HG03575 (cell line): Measurements from ENCODE around the gene EEIG1.

Source experiments
- ATAC-seq: cut with Tn5 transposase; IDR thresholded peaks from one replicate; pipeline ENCODE4 v1.9.1; 2021; ENCODE audit not compliant: unreplicated experiment, insufficient number of reproducible peaks, low FRiP score; ENCODE audit errors: extremely low read depth

EEIG1 gene

GRCh38 chr9:127977009-127977883, 3.5 kb downstream of the EEIG1 start:
- ATAC-seq = no peak

GRCh38 chr9:127976498-127976897, 4.3 kb downstream of the EEIG1 start:
- ATAC-seq = no peak

- ATAC-seq = no peak
Observed at GRCh38 chr9:127975376-127976315, 5.1 kb downstream of the EEIG1 start.

- no peak for ATAC-seq
Observed at GRCh38 chr9:127974769-127975261, 6.0 kb downstream of the EEIG1 start.

- no peak for ATAC-seq
Observed at GRCh38 chr9:127974001-127974768, 6.6 kb downstream of the EEIG1 start.

- ATAC-seq = no peak
Observed at GRCh38 chr9:127973169-127974000, 7.4 kb downstream of the EEIG1 start.

GRCh38 chr9:127972236-127972871, 8.4 kb downstream of the EEIG1 start:
- ATAC-seq = no peak

GRCh38 chr9:127971357-127972235, 9.2 kb downstream of the EEIG1 start:
- ATAC-seq = no peak

GRCh38 chr9:127970401-127971313, 10.1 kb downstream of the EEIG1 start:
- peak; percentile 48 for ATAC-seq

- ATAC-seq = no peak
Observed at GRCh38 chr9:127968700-127969383, 11.9 kb downstream of the EEIG1 start.

- no peak for ATAC-seq
Observed at GRCh38 chr9:127968042-127968441, 12.7 kb downstream of the EEIG1 start.

GRCh38 chr9:127967151-127967809, 13.5 kb downstream of the EEIG1 start:
- no peak for ATAC-seq

GRCh38 chr9:127966416-127967150, 14.2 kb downstream of the EEIG1 start:
- no peak for ATAC-seq

GRCh38 chr9:127965953-127966352, 14.8 kb downstream of the EEIG1 start:
- no peak for ATAC-seq
